A549 (cell line): ENCODE data around the gene PICK1.

Experiments used
- HOXB5 ChIP-seq: fragments of 250-450 bp; sonication (Bioruptor Pico); IDR thresholded peaks from 2 replicates; pipeline ENCODE4 v1.5.0; 2020; ENCODE audit warnings: mild to moderate bottlenecking, moderate library complexity
- POLR2A ChIP-seq: IDR thresholded peaks from 2 replicates; pipeline ENCODE4 v1.6.1; 2012; ENCODE audit warnings: mild to moderate bottlenecking, low read length
- RFX5 ChIP-seq: fragments of 450-650 bp; IDR thresholded peaks from 2 replicates; pipeline ENCODE4 v1.7.1; 2014; ENCODE audit warnings: antibody characterized with exemption, mild to moderate bottlenecking, moderate library complexity
- SREBF2 ChIP-seq: fragments of 450-650 bp; IDR thresholded peaks from 2 replicates; pipeline ENCODE4 v1.6.1; 2014; ENCODE audit warnings: mild to moderate bottlenecking, moderate library complexity
- ZSCAN20 ChIP-seq: fragments of 250-450 bp; sonication (Bioruptor Pico); IDR thresholded peaks from 2 replicates; pipeline ENCODE4 v1.8.0; 2022; ENCODE audit warnings: mild to moderate bottlenecking, moderate library complexity
- TF ChIP-seq, protein P1 (sequence below): fragments of >200 bp; sonication (Bioruptor Twin); formaldehyde crosslinking; IDR thresholded peaks from 3 replicates; pipeline ENCODE4 v1.5.1; 2016
- TF ChIP-seq, protein P2 (sequence below): IDR thresholded peaks from 2 replicates; pipeline ENCODE4 v1.6.1; 2012

DNA sequence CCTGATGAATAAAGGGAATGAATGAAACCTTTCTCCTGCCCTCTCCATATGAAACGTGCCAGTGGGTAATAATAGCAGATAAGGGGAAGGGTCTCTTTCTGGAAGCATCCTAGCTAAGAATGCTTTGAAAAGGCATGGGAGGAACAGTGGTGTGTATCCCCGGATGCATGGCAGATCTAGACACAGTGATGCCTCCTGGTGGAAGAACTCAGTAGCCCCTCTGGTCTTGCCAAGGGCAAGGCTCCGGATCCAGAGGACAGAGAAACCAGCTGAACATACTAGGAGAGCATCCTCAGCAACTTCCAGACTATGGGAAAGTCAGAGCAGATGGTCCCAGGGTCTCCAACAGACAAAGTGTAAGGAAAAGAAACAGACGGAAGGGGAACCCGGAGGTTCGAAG lies 46.9 kb downstream of the PICK1 start:
- no peak for TF ChIP-seq ZSCAN20 (CRISPR knock-in tag)
- TF ChIP-seq, protein P1, sequence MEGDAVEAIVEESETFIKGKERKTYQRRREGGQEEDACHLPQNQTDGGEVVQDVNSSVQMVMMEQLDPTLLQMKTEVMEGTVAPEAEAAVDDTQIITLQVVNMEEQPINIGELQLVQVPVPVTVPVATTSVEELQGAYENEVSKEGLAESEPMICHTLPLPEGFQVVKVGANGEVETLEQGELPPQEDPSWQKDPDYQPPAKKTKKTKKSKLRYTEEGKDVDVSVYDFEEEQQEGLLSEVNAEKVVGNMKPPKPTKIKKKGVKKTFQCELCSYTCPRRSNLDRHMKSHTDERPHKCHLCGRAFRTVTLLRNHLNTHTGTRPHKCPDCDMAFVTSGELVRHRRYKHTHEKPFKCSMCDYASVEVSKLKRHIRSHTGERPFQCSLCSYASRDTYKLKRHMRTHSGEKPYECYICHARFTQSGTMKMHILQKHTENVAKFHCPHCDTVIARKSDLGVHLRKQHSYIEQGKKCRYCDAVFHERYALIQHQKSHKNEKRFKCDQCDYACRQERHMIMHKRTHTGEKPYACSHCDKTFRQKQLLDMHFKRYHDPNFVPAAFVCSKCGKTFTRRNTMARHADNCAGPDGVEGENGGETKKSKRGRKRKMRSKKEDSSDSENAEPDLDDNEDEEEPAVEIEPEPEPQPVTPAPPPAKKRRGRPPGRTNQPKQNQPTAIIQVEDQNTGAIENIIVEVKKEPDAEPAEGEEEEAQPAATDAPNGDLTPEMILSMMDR: no peak; the same call in 2 of the 3 replicates
- TF ChIP-seq, protein P2, sequence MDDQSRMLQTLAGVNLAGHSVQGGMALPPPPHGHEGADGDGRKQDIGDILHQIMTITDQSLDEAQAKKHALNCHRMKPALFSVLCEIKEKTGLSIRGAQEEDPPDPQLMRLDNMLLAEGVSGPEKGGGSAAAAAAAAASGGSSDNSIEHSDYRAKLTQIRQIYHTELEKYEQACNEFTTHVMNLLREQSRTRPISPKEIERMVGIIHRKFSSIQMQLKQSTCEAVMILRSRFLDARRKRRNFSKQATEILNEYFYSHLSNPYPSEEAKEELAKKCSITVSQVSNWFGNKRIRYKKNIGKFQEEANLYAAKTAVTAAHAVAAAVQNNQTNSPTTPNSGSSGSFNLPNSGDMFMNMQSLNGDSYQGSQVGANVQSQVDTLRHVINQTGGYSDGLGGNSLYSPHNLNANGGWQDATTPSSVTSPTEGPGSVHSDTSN: no peak
- no peak for TF ChIP-seq RFX5
- no peak for TF ChIP-seq HOXB5 (CRISPR knock-in tag)
- TF ChIP-seq POLR2A: no peak
- no peak for TF ChIP-seq SREBF2
